H9 (cell line): ENCODE measurements around the gene PIAS2. TPM values are rescaled to one million over a fixed set of nuclear protein-coding genes. Genes with fewer than 3 reads are reported as not detected.

Source experiments
- DNase-seq: peaks from one replicate; pipeline ENCODE4 v3.0.0-alpha.2; 2017
- H2AFZ ChIP-seq: one replicate; pipeline ENCODE4 v1.6.1; 2013; ENCODE audit warnings: mild to moderate bottlenecking, low read length, control low read depth, moderate library complexity
- H2AK5ac ChIP-seq: 2 replicates; pipeline ENCODE4 v1.6.1; 2013; ENCODE audit warnings: low read length, control low read depth, mixed read lengths; ENCODE audit not compliant: insufficient read length
- H2BK120ac ChIP-seq: one replicate; pipeline ENCODE4 v1.6.1; 2013; ENCODE audit warnings: low read depth, mild to moderate bottlenecking, low read length, control low read depth, inconsistent platforms; ENCODE audit not compliant: poor library complexity, severe bottlenecking
- H2BK12ac ChIP-seq: 2 replicates; pipeline ENCODE4 v1.6.1; 2013; ENCODE audit warnings: low read length, control low read depth, mixed read lengths, low read depth; ENCODE audit not compliant: insufficient read length
- H2BK15ac ChIP-seq: 2 replicates; pipeline ENCODE4 v1.6.1; 2013; ENCODE audit warnings: low read depth, low read length, control low read depth
- H2BK20ac ChIP-seq: one replicate; pipeline ENCODE4 v1.6.1; 2013; ENCODE audit warnings: low read depth, mild to moderate bottlenecking, low read length, control low read depth, inconsistent platforms; ENCODE audit not compliant: poor library complexity, severe bottlenecking
- H2BK5ac ChIP-seq: 2 replicates; pipeline ENCODE4 v1.6.1; 2013; ENCODE audit warnings: low read length, control low read depth, mixed read lengths; ENCODE audit not compliant: insufficient read length
- H3K14ac ChIP-seq: 2 replicates; pipeline ENCODE4 v1.6.1; 2013; ENCODE audit warnings: low read length, control low read depth; ENCODE audit not compliant: insufficient read depth
- H3K18ac ChIP-seq: 2 replicates; pipeline ENCODE4 v1.6.1; 2013; ENCODE audit warnings: low read depth, mild to moderate bottlenecking, mixed read lengths, low read length, control low read depth; ENCODE audit not compliant: insufficient read length
- H3K23ac ChIP-seq: 2 replicates; pipeline ENCODE4 v1.6.1; 2013; ENCODE audit warnings: low read length, control low read depth, mixed read lengths, low read depth; ENCODE audit not compliant: insufficient read length
- H3K23me2 ChIP-seq: 2 replicates; pipeline ENCODE4 v1.6.1; 2013; ENCODE audit warnings: low read depth, mild to moderate bottlenecking, mixed read lengths, low read length, control low read depth; ENCODE audit not compliant: insufficient read length, poor library complexity, severe bottlenecking
- H3K27ac ChIP-seq: 2 replicates; pipeline ENCODE4 v1.5.1; 2013; ENCODE audit warnings: low read length, control low read depth, mixed read lengths, low read depth; ENCODE audit not compliant: insufficient read length
- H3K27me3 ChIP-seq: 2 replicates; pipeline ENCODE4 v1.6.1; 2013; ENCODE audit warnings: low read length, control low read depth, inconsistent platforms; ENCODE audit not compliant: insufficient read depth
- H3K4ac ChIP-seq: 2 replicates; pipeline ENCODE4 v1.6.1; 2013; ENCODE audit warnings: low read depth, mild to moderate bottlenecking, control low read depth, inconsistent platforms, low read length, moderate library complexity
- H3K4me1 ChIP-seq: 2 replicates; pipeline ENCODE4 v1.6.1; 2013; ENCODE audit warnings: low read length, control low read depth, inconsistent platforms; ENCODE audit not compliant: insufficient read depth
- H3K4me2 ChIP-seq: 2 replicates; pipeline ENCODE4 v1.6.1; 2013; ENCODE audit warnings: low read length, control low read depth, mixed read lengths; ENCODE audit not compliant: insufficient read length, insufficient read depth
- H3K56ac ChIP-seq: 2 replicates; pipeline ENCODE4 v1.6.1; 2013; ENCODE audit warnings: low read depth, mild to moderate bottlenecking, mixed read lengths, low read length, control low read depth; ENCODE audit not compliant: insufficient read length
- H3K79me1 ChIP-seq: 2 replicates; pipeline ENCODE4 v1.6.1; 2013; ENCODE audit warnings: low read depth, mild to moderate bottlenecking, moderate library complexity, low read length, control low read depth, inconsistent platforms; ENCODE audit not compliant: insufficient read depth, poor library complexity, severe bottlenecking
- H3K79me2 ChIP-seq: 2 replicates; pipeline ENCODE4 v1.6.1; 2013; ENCODE audit warnings: low read length, control low read depth, inconsistent platforms; ENCODE audit not compliant: insufficient read depth
- H3K9ac ChIP-seq: 2 replicates; pipeline ENCODE4 v1.6.1; 2013; ENCODE audit warnings: low read length, control low read depth, mixed read lengths; ENCODE audit not compliant: insufficient read length; ENCODE audit errors: extremely low read depth
- H3K9me3 ChIP-seq: one replicate; pipeline ENCODE4 v1.6.1; 2013; ENCODE audit warnings: low read depth, low read length, inconsistent platforms; ENCODE audit not compliant: control insufficient read depth
- H3T11ph ChIP-seq: one replicate; pipeline ENCODE4 v1.6.1; 2013; ENCODE audit warnings: mild to moderate bottlenecking, low read length, control low read depth, inconsistent platforms
- H4K20me1 ChIP-seq: one replicate; pipeline ENCODE4 v1.6.1; 2013; ENCODE audit not compliant: control insufficient read depth, insufficient read length, insufficient read depth
- H4K5ac ChIP-seq: 2 replicates; pipeline ENCODE4 v1.6.1; 2013; ENCODE audit warnings: low read depth, mild to moderate bottlenecking, mixed read lengths, low read length, control low read depth; ENCODE audit not compliant: insufficient read length
- H4K8ac ChIP-seq: replicated peaks from 2 replicates; pipeline ENCODE4 v1.6.1; 2013; ENCODE audit warnings: low read length, control low read depth, mixed read lengths, low read depth; ENCODE audit not compliant: insufficient read length
- H4K91ac ChIP-seq: 2 replicates; pipeline ENCODE4 v1.6.1; 2013; ENCODE audit warnings: low read depth, mild to moderate bottlenecking, moderate library complexity, mixed read lengths, low read length, control low read depth; ENCODE audit not compliant: insufficient read length
- H3K27ac Mint-ChIP-seq, 3 experiments: 2 replicates in 2 of 3; 3 replicates in 1 of 3; pipeline ENCODE4 v1.8.0; 2020 to 2021; ENCODE audit warnings: mixed read lengths in 3 of 3, mild to moderate bottlenecking in 1 of 3, moderate library complexity in 1 of 3
- H3K27me3 Mint-ChIP-seq: 2 replicates; pipeline ENCODE4 v1.8.0; 2021; ENCODE audit warnings: low read depth, mild to moderate bottlenecking, moderate library complexity, mixed read lengths
- H3K36me3 Mint-ChIP-seq, 3 experiments: 2 replicates in 2 of 3; 3 replicates in 1 of 3; pipeline ENCODE4 v1.8.0; 2020 to 2021; ENCODE audit warnings: low read depth in 3 of 3, mixed read lengths in 3 of 3; ENCODE audit not compliant: insufficient read depth in 1 of 3
- H3K4me1 Mint-ChIP-seq, 2 experiments: 2 replicates each; pipeline ENCODE4 v1.8.0; 2020; ENCODE audit warnings: mixed read lengths in 2 of 2
- H3K4me3 Mint-ChIP-seq, 2 experiments: 2 replicates in 1 of 2; 3 replicates in 1 of 2; pipeline ENCODE4 v1.8.0; 2020 to 2021; ENCODE audit warnings: mild to moderate bottlenecking in 2 of 2, mixed read lengths in 2 of 2, moderate library complexity in 1 of 2
- H3K9me3 Mint-ChIP-seq, 2 experiments: 2 replicates in 1 of 2; 3 replicates in 1 of 2; pipeline ENCODE4 v1.8.0; 2020; ENCODE audit warnings: mild to moderate bottlenecking in 2 of 2, mixed read lengths in 2 of 2, moderate library complexity in 1 of 2
- WGBS: extraction: QIAGEN DNeasy Blood & Tissue Kit; methylation state at CpG from one replicate; pipeline ENCODE4 v1.1.7; 2013; ENCODE audit warnings: missing lambda C conversion rate, low lambda C conversion rate, mixed read lengths; ENCODE audit not compliant: insufficient read length; ENCODE audit errors: extremely low coverage; 5-methylcytosine and 5-hydroxymethylcytosine counted together
- total RNA-seq: library from RNA; stranded (reverse); gene quantifications from 2 replicates; pipeline ENCODE4 v1.2.1, GENCODE V29; 2021
- TF ChIP-seq, protein P1 (sequence below): fragments of 200-600 bp; sonication (generic); conservative IDR thresholded peaks from 3 replicates; pipeline ENCODE4 v1.8.0; 2021; ENCODE audit warnings: antibody characterized with exemption, mild to moderate bottlenecking

Gene PIAS2
- total RNA-seq, 1 experiment from 2014 or later, result 58.4 TPM

- Histone ChIP-seq H4K5ac (no peak overlapping the region), H3K18ac (no peak overlapping the region), H4K8ac (no peak overlapping the region), H2AFZ (no peak overlapping the region), H3K56ac (no peak overlapping the region), H3K79me2 (no peaks in the 10 kb centered on the region), H3K4me2 (peak overlapping the region; percentile 65), H2BK15ac (no peak overlapping the region), H3K4ac (no peak overlapping the region), H3K9me3 (no peaks in the 10 kb centered on the region), H3K27me3 (peaks cover 25% of the 10 kb centered on the region), H4K20me1 (no peaks in the 10 kb centered on the region), H3T11ph (no peak overlapping the region), H3K14ac (no peak overlapping the region), H4K91ac (no peak overlapping the region), H2BK120ac (no peak overlapping the region), H2AK5ac (no peak overlapping the region), H3K27ac (no peak overlapping the region), H3K79me1 (no peaks in the 10 kb centered on the region), H3K23me2 (peaks cover 15% of the 10 kb centered on the region), H3K9ac (no peak overlapping the region), H3K4me1 (0 out of 2 replicates have a peak, but pooled peaks cover 4% of the 10 kb centered on the region), H3K23ac (no peak overlapping the region), H2BK20ac (no peak overlapping the region), H2BK5ac (no peak overlapping the region), H2BK12ac (no peak overlapping the region)
- H3K36me3 Mint-ChIP-seq, result no peaks in the 10 kb centered on the region
- no CpG with 5 or more reads among the region's 41 CpGs for WGBS
- DNase-seq, result no peak
- no peaks in the 10 kb centered on the region; a peak in 1 of 5 replicates for H3K9me3 Mint-ChIP-seq
- H3K4me1 Mint-ChIP-seq, result peaks cover 27 to 31% of the 10 kb centered on the region in 2 experiments
- TF ChIP-seq, protein P1, sequence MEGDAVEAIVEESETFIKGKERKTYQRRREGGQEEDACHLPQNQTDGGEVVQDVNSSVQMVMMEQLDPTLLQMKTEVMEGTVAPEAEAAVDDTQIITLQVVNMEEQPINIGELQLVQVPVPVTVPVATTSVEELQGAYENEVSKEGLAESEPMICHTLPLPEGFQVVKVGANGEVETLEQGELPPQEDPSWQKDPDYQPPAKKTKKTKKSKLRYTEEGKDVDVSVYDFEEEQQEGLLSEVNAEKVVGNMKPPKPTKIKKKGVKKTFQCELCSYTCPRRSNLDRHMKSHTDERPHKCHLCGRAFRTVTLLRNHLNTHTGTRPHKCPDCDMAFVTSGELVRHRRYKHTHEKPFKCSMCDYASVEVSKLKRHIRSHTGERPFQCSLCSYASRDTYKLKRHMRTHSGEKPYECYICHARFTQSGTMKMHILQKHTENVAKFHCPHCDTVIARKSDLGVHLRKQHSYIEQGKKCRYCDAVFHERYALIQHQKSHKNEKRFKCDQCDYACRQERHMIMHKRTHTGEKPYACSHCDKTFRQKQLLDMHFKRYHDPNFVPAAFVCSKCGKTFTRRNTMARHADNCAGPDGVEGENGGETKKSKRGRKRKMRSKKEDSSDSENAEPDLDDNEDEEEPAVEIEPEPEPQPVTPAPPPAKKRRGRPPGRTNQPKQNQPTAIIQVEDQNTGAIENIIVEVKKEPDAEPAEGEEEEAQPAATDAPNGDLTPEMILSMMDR, result no peak
- peaks cover 87% of the 10 kb centered on the region for H3K27me3 Mint-ChIP-seq
- H3K27ac Mint-ChIP-seq, result no peak overlapping the region
- H3K4me3 Mint-ChIP-seq, result peak overlapping the region; percentile 24 to 77; a peak in 4 of 5 replicates
Measured at GRCh38 chr18:46756025-46756558, 161.2 kb downstream of the PIAS2 start.
